ENCODE data around the gene MVD. TPM values are rescaled to one million over a fixed set of nuclear protein-coding genes. Genes with fewer than 3 reads are reported as not detected.

MVD gene
- total RNA-seq, 1 donor from 2014 or later, result 123 TPM

- Mint-ChIP-seq H3K27ac (ENCODE audit: unreplicated experiment) (no peak overlapping the region), H3K36me3 (ENCODE audit: low read depth, unreplicated experiment) (no peaks in the 10 kb centered on the region), H3K4me3 (ENCODE audit: unreplicated experiment) (no peak overlapping the region), H3K4me1 (ENCODE audit: unreplicated experiment) (no peaks in the 10 kb centered on the region), H3K9me3 (ENCODE audit: unreplicated experiment) (no peaks in the 10 kb centered on the region), H3K27me3 (ENCODE audit: unreplicated experiment) (peaks cover 19% of the 10 kb centered on the region)
- no peak for TF ChIP-seq CTCF (IDR thresholded peaks at IDR 0.05; ENCODE audit: unreplicated experiment)
- no peak for DNase-seq (ENCODE audit: low spot score)
These were observed 27.6 kb upstream of the MVD start for GRCh38 chr16:88690341-88691128.

- no peaks in the 10 kb centered on the region for H3K9me3 Mint-ChIP-seq (ENCODE audit: unreplicated experiment)
- no peak for TF ChIP-seq CTCF (IDR thresholded peaks at IDR 0.05; ENCODE audit: unreplicated experiment)
- H3K4me1 Mint-ChIP-seq (ENCODE audit: unreplicated experiment), result no peaks in the 10 kb centered on the region
- no peak overlapping the region for H3K4me3 Mint-ChIP-seq (ENCODE audit: unreplicated experiment)
- H3K27me3 Mint-ChIP-seq (ENCODE audit: unreplicated experiment), result peaks cover 17% of the 10 kb centered on the region
- no peaks in the 10 kb centered on the region for H3K36me3 Mint-ChIP-seq (ENCODE audit: low read depth, unreplicated experiment)
- no peak overlapping the region for H3K27ac Mint-ChIP-seq (ENCODE audit: unreplicated experiment)
- no peak for DNase-seq (ENCODE audit: low spot score)
These were observed 25.3 kb upstream of the MVD start for GRCh38 chr16:88688013-88688778.

- Mint-ChIP-seq H3K36me3 (ENCODE audit: low read depth, unreplicated experiment) (no peaks in the 10 kb centered on the region), H3K4me1 (ENCODE audit: unreplicated experiment) (no peaks in the 10 kb centered on the region), H3K27ac (ENCODE audit: unreplicated experiment) (no peak overlapping the region), H3K27me3 (ENCODE audit: unreplicated experiment) (peaks cover 17% of the 10 kb centered on the region), H3K4me3 (ENCODE audit: unreplicated experiment) (no peak overlapping the region), H3K9me3 (ENCODE audit: unreplicated experiment) (no peaks in the 10 kb centered on the region)
- DNase-seq (ENCODE audit: low spot score), result no peak
- no peak for TF ChIP-seq CTCF (IDR thresholded peaks at IDR 0.05; ENCODE audit: unreplicated experiment)
These were observed 24.8 kb upstream of the MVD start for GRCh38 chr16:88687676-88688012.

- Mint-ChIP-seq H3K27me3 (ENCODE audit: unreplicated experiment) (peaks cover 17% of the 10 kb centered on the region), H3K9me3 (ENCODE audit: unreplicated experiment) (no peaks in the 10 kb centered on the region), H3K4me1 (ENCODE audit: unreplicated experiment) (no peaks in the 10 kb centered on the region), H3K36me3 (ENCODE audit: low read depth, unreplicated experiment) (no peaks in the 10 kb centered on the region), H3K27ac (ENCODE audit: unreplicated experiment) (no peak overlapping the region), H3K4me3 (ENCODE audit: unreplicated experiment) (no peak overlapping the region)
- no peak for TF ChIP-seq CTCF (IDR thresholded peaks at IDR 0.05; ENCODE audit: unreplicated experiment)
- no peak for DNase-seq (ENCODE audit: low spot score)
These were observed 24.3 kb upstream of the MVD start for GRCh38 chr16:88687254-88687576.
